Measurements from ENCODE around the gene CHML.

The CHML gene

DNA sequence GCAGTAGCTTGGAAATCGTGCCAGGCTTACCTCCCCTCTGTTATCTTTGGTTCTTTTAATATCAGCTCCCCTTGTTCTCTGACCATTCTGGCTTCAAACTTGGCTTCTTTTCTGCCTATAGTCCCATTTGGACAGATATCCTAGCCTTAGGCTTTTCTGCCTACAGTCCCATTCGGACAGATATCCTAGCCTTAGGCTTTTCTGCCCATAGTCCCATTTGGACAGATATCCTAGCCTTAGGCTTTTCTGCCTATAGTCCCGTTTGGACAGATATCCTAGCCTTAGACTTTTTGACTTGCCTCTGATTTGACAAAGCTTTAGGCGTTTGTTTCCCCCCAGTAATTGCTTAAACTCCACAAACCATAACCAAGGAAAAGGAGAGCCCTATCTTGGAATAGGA lies 25.6 kb downstream of the CHML start:
- no peaks in the 10 kb centered on the region for H3K36me3 ChIP-seq
- TF ChIP-seq, protein P1, sequence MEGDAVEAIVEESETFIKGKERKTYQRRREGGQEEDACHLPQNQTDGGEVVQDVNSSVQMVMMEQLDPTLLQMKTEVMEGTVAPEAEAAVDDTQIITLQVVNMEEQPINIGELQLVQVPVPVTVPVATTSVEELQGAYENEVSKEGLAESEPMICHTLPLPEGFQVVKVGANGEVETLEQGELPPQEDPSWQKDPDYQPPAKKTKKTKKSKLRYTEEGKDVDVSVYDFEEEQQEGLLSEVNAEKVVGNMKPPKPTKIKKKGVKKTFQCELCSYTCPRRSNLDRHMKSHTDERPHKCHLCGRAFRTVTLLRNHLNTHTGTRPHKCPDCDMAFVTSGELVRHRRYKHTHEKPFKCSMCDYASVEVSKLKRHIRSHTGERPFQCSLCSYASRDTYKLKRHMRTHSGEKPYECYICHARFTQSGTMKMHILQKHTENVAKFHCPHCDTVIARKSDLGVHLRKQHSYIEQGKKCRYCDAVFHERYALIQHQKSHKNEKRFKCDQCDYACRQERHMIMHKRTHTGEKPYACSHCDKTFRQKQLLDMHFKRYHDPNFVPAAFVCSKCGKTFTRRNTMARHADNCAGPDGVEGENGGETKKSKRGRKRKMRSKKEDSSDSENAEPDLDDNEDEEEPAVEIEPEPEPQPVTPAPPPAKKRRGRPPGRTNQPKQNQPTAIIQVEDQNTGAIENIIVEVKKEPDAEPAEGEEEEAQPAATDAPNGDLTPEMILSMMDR (IDR thresholded peaks at IDR 0.05; ENCODE audit: low read depth, low read length), result no peak

DNA sequence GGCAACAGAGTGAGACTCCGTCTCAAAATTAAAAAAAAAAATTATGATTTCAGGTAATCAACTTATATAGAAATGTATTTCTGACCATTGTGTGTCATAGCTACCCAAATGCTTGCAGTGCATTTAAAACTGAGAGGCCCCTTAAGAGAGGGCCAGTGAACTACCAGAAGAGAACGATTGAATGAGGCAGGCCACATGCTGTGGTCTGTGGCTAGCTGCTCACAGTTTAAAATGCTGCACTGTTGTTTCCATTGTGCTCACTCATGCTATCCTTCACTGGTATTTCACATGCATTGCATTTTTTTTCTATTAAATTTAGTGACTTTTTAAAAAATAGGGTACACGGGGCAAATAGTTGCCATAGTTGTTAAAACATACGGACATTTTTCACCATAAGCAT lies 26.0 kb downstream of the CHML start:
- no peaks in the 10 kb centered on the region for H3K36me3 ChIP-seq
- TF ChIP-seq, protein P1 (IDR thresholded peaks at IDR 0.05; ENCODE audit: low read depth, low read length), result no peak
- H3K4me3 ChIP-seq (ENCODE audit: low read depth, low read length), result no peak overlapping the region
- no peak overlapping the region for H3K27ac ChIP-seq
- H3K9me3 ChIP-seq (ENCODE audit: severe bottlenecking), result no peaks in the 10 kb centered on the region
- no peak for DNase-seq
- peaks cover 6% of the 10 kb centered on the region for H3K27me3 ChIP-seq (ENCODE audit: insufficient read depth, low read depth, severe bottlenecking)

More for the DNA sequence above, 25.6 kb downstream of the CHML start:
- DNase-seq, result no peak
- no peak overlapping the region for H3K27ac ChIP-seq
- H3K9me3 ChIP-seq (ENCODE audit: severe bottlenecking), result no peaks in the 10 kb centered on the region
- no peak overlapping the region for H3K4me3 ChIP-seq (ENCODE audit: low read depth, low read length)
- peaks cover 3% of the 10 kb centered on the region for H3K27me3 ChIP-seq (ENCODE audit: insufficient read depth, low read depth, severe bottlenecking)

DNA sequence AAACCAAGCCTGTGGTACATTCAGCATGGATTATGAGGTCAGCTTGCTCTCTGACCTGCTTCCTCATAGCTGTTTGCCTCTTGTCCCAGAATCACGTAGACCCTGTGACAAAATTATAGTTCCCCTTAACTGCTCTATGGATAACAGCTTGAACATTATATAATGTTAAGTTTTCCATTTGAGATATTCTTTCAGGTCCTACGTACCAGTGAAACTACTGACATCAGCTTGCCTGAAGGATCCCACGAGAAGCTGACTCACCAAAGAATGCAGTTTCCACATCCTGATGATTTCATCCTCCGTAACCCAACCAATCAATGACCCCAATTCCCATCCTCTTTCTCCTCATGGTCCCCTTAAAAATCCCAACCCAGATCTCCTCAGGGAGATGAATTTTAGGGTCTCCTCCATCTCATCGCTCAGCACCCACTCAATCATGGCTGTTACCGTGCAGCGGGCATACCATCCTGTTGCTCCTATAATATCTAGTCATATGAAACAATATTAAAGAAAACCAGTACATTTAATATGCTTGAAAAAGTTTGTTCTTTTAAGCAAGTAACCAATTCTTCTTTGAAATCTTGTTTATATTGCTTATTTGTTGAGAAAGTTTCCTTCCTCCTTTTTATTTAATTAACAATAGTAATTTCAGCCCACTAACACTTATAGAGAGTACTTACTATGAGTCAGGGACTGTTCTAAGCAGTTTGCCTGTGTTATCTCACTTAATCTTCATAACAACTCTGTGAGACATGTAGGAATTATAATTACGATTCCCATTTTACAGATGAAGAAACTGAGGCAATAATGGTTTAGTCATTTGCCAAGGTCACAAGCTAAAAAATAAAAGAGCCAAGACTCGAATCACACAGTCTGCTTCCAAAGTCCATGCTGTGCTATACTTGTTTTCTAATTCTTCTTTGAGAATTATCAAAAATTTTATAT lies 27.4 kb downstream of the CHML start:
- TF ChIP-seq, protein P1 (IDR thresholded peaks at IDR 0.05; ENCODE audit: low read depth, low read length), result no peak
- Histone ChIP-seq H3K27me3 (ENCODE audit: insufficient read depth, low read depth, severe bottlenecking) (peaks cover 6% of the 10 kb centered on the region), H3K9me3 (ENCODE audit: severe bottlenecking) (no peaks in the 10 kb centered on the region), H3K4me3 (ENCODE audit: low read depth, low read length) (no peak overlapping the region), H3K27ac (no peak overlapping the region), H3K36me3 (no peaks in the 10 kb centered on the region)
- no peak for DNase-seq

DNA sequence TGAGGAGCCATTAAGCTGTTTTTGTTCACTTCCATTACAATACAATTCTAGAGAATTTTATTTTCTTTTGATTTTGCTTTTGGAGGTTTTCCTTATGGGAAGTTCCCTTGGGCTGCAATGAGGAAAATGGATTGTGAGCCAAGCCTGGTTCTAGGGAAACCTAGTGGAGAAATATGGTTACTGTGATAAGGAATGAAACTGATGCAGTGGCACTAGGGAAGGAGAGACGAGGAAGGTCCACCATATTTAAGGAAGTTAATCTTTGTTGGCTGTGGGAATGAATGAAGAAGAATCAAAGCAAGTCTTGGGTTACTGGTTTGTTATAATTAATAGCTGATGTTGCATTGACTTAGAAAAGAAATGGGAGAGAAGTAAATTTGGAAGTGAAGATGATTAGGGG lies 28.4 kb downstream of the CHML start:
- Histone ChIP-seq H3K36me3 (no peaks in the 10 kb centered on the region), H3K27me3 (ENCODE audit: insufficient read depth, low read depth, severe bottlenecking) (peaks cover 6% of the 10 kb centered on the region), H3K4me3 (ENCODE audit: low read depth, low read length) (no peak overlapping the region), H3K27ac (no peak overlapping the region), H3K9me3 (ENCODE audit: severe bottlenecking) (no peaks in the 10 kb centered on the region)
- TF ChIP-seq, protein P1 (IDR thresholded peaks at IDR 0.05; ENCODE audit: low read depth, low read length), result no peak
- no peak for DNase-seq

DNA sequence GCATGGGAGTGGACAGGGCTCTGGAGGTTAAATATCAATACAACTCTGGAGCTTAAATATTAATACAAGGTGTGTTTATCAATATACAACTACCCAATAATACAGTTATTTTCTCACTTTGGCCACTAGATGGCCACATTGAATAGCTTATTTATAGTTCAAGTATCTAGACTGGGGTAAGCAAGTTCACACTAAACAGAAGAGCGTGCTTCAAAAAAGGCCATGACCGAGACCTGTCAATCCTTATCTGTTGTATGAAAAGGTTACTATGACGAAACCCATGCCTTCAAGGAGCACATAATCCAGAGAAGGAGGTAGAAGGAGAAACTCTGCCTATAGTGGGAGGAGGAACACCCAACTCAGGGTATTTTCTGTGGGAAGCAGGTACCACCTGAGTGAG lies 29.1 kb downstream of the CHML start:
- TF ChIP-seq, protein P1 (IDR thresholded peaks at IDR 0.05; ENCODE audit: low read depth, low read length), result peak; percentile 43
- H3K27me3 ChIP-seq (ENCODE audit: insufficient read depth, low read depth, severe bottlenecking), result peaks cover 6% of the 10 kb centered on the region
- H3K9me3 ChIP-seq (ENCODE audit: severe bottlenecking), result no peaks in the 10 kb centered on the region
- peak; percentile 17 for DNase-seq
- H3K36me3 ChIP-seq, result no peaks in the 10 kb centered on the region
- H3K4me3 ChIP-seq (ENCODE audit: low read depth, low read length), result no peak overlapping the region
- no peak overlapping the region for H3K27ac ChIP-seq

Measured in WERI-Rb-1 (cell line).